HG03108 (cell line): ENCODE measurements around the gene LAMA1.

Experiments used
- ATAC-seq: cut with Tn5 transposase; IDR thresholded peaks from one replicate; pipeline ENCODE4 v1.9.1; 2021; ENCODE audit warnings: moderate library complexity; ENCODE audit not compliant: unreplicated experiment

LAMA1 gene

GRCh38 chr18:7105943-7106342 is 11.7 kb downstream of the LAMA1 start:
- no peak for ATAC-seq

- no peak for ATAC-seq
Measured at GRCh38 chr18:7105268-7105667, 12.3 kb downstream of the LAMA1 start.

- ATAC-seq = no peak
Measured at GRCh38 chr18:7104649-7105048, 12.9 kb downstream of the LAMA1 start.

- no peak for ATAC-seq
Measured at GRCh38 chr18:7102131-7102530, 15.5 kb downstream of the LAMA1 start.

- ATAC-seq = no peak
Measured at GRCh38 chr18:7096838-7097237, 20.8 kb downstream of the LAMA1 start.

GRCh38 chr18:7094427-7094826 is 23.2 kb downstream of the LAMA1 start:
- ATAC-seq = no peak

GRCh38 chr18:7090771-7091170 is 26.8 kb downstream of the LAMA1 start:
- ATAC-seq = no peak

- no peak for ATAC-seq
Measured at GRCh38 chr18:7089369-7089768, 28.2 kb downstream of the LAMA1 start.

GRCh38 chr18:7084080-7085065 is 33.2 kb downstream of the LAMA1 start:
- no peak for ATAC-seq

- ATAC-seq = no peak
Measured at GRCh38 chr18:7082671-7083070, 34.9 kb downstream of the LAMA1 start.

- no peak for ATAC-seq
Measured at GRCh38 chr18:7079231-7079630, 38.4 kb downstream of the LAMA1 start.

- no peak for ATAC-seq
Measured at GRCh38 chr18:7072593-7072992, 45.0 kb downstream of the LAMA1 start.

- ATAC-seq = no peak
Measured at GRCh38 chr18:7071600-7071999, 46.0 kb downstream of the LAMA1 start.

GRCh38 chr18:7070466-7070865 is 47.1 kb downstream of the LAMA1 start:
- ATAC-seq = no peak

GRCh38 chr18:7068871-7069590 is 48.6 kb downstream of the LAMA1 start:
- no peak for ATAC-seq

GRCh38 chr18:7066965-7067555 is 50.5 kb downstream of the LAMA1 start:
- ATAC-seq = no peak

- ATAC-seq = no peak
Measured at GRCh38 chr18:7065736-7066135, 51.9 kb downstream of the LAMA1 start.

GRCh38 chr18:7064346-7064745 is 53.3 kb downstream of the LAMA1 start:
- ATAC-seq = no peak

- no peak for ATAC-seq
Measured at GRCh38 chr18:7062811-7063210, 54.8 kb downstream of the LAMA1 start.

- ATAC-seq = no peak
Measured at GRCh38 chr18:7062236-7062635, 55.4 kb downstream of the LAMA1 start.

- ATAC-seq = no peak
Measured at GRCh38 chr18:7059276-7059675, 58.3 kb downstream of the LAMA1 start.

GRCh38 chr18:7056026-7056425 is 61.6 kb downstream of the LAMA1 start:
- no peak for ATAC-seq
